Cerebellar nuclear complex (tissue), 1 donor: Measurements from ENCODE around the gene CFAP54.
"Not testable (repeated sequence)": the region's sequence is repeated elsewhere in the genome, so short reads cannot be mapped to it uniquely, and the experiment has no call there.

Source experiments
- DNase-seq, 2 experiments: peaks; one replicate each; lab custom pipeline; 2025; lab: John Stamatoyannopoulos, UW

The CFAP54 gene

DNA sequence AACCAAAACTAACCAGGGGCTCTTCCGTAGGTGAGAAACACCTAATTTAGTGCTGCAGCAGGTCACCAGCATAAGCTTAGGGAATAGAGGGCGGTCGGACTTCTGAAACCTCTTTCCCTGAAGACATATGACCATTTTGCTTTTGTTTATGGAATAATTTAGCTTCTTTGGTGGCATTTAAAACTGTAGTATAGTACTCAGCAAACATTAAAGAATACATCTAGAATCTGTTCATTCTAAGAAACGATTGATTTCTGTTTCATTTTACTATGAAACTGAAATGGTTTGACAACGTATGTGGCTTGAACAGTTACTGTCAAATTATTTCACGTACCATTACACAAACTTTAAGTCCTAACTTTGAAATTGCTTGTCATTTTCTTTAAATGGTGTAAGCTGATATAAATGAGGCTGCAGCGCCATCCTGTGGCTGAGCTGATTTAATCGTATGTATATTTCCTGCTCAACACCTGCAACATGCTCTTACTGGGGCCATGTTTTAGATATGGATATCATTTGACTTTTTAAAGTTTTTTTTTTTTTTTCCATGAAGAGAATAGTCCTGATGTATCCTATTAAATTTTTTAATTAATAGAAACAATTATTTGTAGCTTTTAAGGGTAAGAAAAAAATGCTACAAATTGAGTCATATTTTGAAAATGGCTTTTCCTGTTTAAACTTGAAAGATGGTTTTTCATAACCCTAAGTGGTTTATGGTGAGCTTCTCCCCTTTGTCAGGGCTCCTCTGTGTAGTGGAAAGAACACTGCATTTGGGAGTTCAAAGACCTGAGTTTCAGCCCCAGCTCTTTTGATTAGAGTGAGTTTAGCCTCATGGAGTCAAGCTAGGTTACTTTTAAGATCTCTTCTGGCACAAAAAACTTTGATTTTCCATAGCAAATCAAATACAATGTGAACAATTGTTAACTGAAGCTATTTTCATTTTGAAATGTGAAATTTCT lies 27.4 kb downstream of the CFAP54 start:
- no peak for DNase-seq

- no peak for DNase-seq
Measured at GRCh38 chr12:96520767-96521166, 31.4 kb downstream of the CFAP54 start.

DNA sequence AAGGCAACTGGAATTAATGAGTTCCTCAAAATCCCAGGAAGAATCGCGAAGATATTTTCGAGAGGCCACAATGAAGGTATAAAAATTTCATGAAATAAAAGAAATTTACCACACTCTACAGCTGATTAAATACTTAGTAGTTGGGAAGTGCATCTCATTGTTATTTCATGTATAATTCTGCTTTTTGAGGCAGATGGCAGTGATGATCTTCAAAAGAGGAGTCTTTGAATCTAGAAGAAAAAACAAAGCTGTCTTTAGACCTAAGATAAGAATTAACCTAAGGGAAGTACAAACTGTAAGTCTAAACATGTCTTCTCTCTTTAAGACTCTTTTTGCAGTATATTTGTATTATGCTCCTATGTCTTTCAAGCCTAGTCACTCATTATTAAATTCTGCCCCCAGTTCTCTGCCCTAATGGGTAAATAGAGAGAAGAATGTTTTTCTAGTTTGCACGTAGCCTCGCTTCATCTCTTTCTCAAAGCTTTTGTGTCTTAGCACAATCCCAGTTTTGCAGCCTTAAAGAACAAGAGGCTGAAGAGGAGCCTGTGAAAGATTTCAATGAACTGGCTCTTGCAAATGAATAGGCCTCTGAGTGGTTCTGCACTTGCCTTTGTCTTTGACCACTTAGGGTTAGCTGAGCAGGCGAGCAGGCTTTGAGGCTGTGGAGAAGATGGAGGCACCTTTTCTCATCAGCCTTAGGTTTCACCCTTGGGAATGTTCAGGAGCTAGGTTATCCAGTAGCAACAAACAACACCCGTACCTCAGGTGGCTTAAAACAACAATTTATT lies 32.7 kb downstream of the CFAP54 start:
- no peak for DNase-seq

DNA sequence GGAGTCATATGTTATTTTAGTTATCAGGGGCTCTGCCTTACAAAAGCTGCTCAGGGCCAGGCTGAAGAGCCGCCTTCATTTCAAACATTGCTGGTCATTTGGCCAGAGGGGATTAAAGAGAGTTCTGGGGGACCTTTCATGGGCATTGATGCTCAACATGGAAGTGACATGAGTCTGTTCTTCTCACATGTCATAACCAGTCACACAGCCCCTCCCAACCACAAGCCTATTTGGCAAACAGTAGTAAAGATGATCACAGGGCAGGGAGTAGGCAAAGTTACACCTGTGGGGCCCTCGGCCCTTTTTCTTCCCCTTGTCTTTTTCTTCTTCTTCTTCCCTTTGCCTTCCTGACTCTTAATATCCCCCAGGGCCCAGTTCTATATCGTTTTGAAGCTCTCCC lies 33.3 kb downstream of the CFAP54 start:
- no peak for DNase-seq

DNA sequence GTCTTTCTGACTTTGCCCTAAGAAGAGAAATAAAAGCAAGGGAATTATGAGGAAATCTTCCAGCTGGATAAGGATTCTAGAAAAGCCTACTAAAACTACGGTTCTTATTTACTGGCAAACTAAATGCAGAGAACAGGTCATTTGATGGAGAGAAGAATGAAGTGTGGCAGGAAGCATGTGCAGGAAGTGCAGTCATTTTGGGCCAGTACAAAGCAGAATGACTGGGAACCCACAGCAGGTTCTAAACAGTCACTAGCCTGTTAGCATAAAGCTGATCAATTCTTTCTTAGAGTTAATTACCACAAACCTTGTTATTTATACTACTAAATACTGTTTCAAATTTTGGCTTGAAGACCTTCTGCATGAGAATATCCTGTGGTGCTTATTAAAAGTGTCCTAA lies 36.7 kb downstream of the CFAP54 start:
- DNase-seq: no peak

DNA sequence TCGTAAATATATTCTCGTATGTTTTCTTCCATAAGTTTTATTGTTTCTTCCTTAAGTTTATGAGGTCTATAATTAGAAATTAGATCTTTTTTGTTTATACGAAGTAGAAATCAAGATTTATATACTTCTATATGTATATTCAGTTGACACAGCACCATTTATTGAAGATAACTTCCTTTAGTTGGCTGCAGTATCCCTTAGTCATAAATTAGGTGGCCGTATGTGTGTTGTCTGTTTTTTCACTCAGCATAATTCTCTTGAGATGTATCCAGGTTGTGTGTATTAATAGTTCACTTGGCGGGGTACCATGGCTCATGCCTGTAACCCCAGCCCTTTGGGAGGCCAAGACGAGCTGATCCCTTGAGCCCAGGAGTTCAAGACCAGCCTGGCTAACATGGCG lies 40.5 kb downstream of the CFAP54 start:
- DNase-seq: no peak

GRCh38 chr12:96534339-96534738 lies 45.0 kb downstream of the CFAP54 start:
- no peak for DNase-seq

GRCh38 chr12:96548384-96548783 lies 59.0 kb downstream of the CFAP54 start:
- DNase-seq: no peak

- DNase-seq: no peak
Measured at GRCh38 chr12:96549341-96549740, 60.0 kb downstream of the CFAP54 start.

- no peak for DNase-seq
Measured at GRCh38 chr12:96570579-96570978, 81.2 kb downstream of the CFAP54 start.

GRCh38 chr12:96571101-96571862 lies 81.9 kb downstream of the CFAP54 start:
- no peak for DNase-seq

GRCh38 chr12:96578526-96579125 lies 89.2 kb downstream of the CFAP54 start:
- DNase-seq: no peak

GRCh38 chr12:96585977-96586376 lies 96.6 kb downstream of the CFAP54 start:
- DNase-seq: no peak

DNA sequence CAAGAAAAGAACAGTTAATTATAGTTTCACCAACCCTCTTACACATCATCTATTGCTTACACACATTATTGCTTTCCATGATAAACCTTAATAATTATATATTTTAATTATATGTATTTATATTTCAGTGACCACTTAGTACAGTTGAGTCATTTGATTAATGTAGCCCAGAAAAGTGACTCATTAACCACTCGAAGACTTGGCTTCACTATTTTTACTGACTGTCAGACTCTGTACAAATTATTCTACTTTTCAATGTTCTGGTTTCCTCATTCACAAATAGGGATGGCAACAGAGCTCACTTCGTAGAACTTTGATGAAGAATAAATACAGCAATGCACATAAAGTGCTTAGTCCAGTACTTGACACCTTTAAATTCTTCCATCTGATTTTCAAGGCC lies 98.3 kb downstream of the CFAP54 start:
- no peak for DNase-seq

DNA sequence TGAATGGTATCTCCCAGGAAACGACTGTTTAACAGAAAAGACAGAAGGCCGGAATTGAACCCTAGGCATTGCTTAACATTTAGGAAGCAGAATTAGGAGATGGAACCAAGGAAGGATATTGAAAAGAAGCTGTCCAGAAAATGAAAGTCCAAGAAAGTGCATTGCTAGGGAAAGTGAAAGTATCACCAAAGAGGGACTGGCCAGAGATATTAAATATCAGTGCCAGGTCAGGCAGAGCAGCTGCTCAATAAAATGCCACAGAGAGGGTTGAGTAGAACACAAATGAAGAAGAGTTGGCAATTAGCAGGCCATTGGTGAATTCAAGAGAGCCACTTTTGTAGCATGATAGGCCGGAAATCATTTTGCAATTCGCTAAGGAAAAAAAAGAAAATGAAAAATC lies 101.6 kb downstream of the CFAP54 start:
- DNase-seq: no peak

- not testable (repeated sequence) for DNase-seq
Measured at GRCh38 chr12:96604374-96604773, 115.0 kb downstream of the CFAP54 start.

DNA sequence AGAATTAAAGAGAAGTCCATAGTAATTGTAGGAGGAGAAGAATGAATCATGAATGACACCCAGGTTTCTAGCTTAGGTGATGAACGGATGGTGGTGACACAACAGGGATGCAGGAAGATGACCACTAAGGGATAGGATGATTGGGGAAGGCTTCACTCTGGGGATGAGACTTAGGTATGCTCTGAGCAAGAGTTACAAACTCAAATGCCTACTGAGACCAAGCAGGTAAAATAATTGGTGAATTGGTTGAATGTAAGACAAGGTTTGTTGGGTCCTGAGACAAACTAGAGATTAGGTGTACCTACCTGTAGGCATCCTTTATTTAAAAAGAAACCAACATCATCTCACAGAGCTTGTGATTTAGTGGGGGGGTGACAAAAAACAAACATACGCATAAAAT lies 116.3 kb downstream of the CFAP54 start:
- no peak for DNase-seq

DNA sequence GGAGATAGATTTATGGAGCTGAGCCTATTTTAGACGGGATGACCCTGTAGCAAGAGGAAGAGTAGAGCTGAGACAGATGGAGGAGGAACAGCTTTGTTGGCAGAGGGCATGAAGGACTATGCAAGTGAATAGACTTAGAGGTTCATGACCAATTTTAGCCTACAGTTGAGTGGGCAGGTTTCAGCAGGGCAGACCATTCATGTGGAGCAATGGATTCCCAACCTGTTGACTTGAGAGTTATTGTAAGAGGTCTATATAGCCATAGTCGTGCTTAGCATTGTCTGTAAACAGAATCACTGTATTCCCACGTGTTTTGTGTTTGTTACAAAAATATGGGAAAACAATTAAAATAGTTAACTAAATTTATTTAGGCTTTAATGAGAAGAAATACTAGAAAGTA lies 116.8 kb downstream of the CFAP54 start:
- no peak for DNase-seq

GRCh38 chr12:96606644-96607043 lies 117.3 kb downstream of the CFAP54 start:
- no peak for DNase-seq

GRCh38 chr12:96617178-96617577 lies 127.8 kb downstream of the CFAP54 start:
- no peak for DNase-seq

GRCh38 chr12:96623155-96623554 lies 133.8 kb downstream of the CFAP54 start:
- DNase-seq: no peak

DNA sequence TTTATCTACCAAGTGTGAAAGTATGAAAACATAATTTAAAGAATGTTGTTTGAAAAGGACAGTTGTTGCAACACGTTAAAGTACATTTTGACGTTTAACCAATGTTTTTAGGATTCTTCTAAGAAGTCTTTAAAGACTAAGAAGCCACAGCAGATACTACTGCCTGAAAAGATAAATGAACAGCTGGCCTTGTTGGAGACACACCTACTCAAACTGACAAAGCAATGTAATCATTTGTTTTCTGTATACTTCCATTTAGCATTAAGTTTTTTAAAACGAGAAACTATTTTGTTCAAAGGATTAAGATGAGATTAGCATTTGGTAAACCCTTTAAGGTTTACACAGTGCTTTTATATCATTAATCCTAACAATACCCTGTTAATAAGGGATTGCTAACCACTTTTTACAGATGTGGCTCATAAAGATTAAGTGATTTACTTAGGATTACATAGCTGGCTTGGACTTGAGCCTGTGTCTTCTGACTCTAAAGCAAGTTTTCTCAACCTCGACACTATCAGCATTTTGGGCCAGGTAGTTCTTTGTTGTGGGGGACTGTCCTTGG lies 134.4 kb downstream of the CFAP54 start:
- DNase-seq: no peak
